NCI-H1436 (cell line): ENCODE measurements around the gene SERPINE2.

Experiments used
- DNase-seq: peaks from one replicate; lab custom pipeline; 2025; lab: John Stamatoyannopoulos, UW

The SERPINE2 gene

GRCh38 chr2:223973606-223974005 lies 65.5 kb downstream of the SERPINE2 start:
- DNase-seq = no peak

GRCh38 chr2:223972656-223973102 lies 66.4 kb downstream of the SERPINE2 start:
- DNase-seq = no peak

GRCh38 chr2:223971731-223972130 lies 67.4 kb downstream of the SERPINE2 start:
- DNase-seq = no peak

- peak; percentile 32 for DNase-seq
These were observed 68.5 kb downstream of the SERPINE2 start for GRCh38 chr2:223970343-223971128.

GRCh38 chr2:223969856-223970255 lies 69.2 kb downstream of the SERPINE2 start:
- DNase-seq = no peak

- DNase-seq = no peak
These were observed 69.8 kb downstream of the SERPINE2 start for GRCh38 chr2:223969315-223969714.

- DNase-seq = no peak
These were observed 71.1 kb downstream of the SERPINE2 start for GRCh38 chr2:223967981-223968380.

GRCh38 chr2:223959688-223960087 lies 79.4 kb downstream of the SERPINE2 start:
- DNase-seq = no peak

- peak; percentile 91 for DNase-seq
These were observed 81.8 kb downstream of the SERPINE2 start, which contains the start of gene MRPL44 for GRCh38 chr2:223957092-223957851. MRPL44 (plus strand) TSS chr2:223957463; CDS start chr2:223957473, 10 bp downstream.

- DNase-seq = no peak
These were observed 82.8 kb downstream of the SERPINE2 start for GRCh38 chr2:223956300-223956699.

- DNase-seq = no peak
These were observed 84.7 kb downstream of the SERPINE2 start for GRCh38 chr2:223954401-223954800.

- no peak for DNase-seq
These were observed 86.7 kb downstream of the SERPINE2 start for GRCh38 chr2:223952280-223952968.

- DNase-seq = no peak
These were observed 88.4 kb downstream of the SERPINE2 start for GRCh38 chr2:223950448-223951347.

GRCh38 chr2:223949241-223949840 lies 89.7 kb downstream of the SERPINE2 start:
- no peak for DNase-seq

GRCh38 chr2:223947711-223948205 lies 91.3 kb downstream of the SERPINE2 start:
- DNase-seq = no peak

- DNase-seq = no peak
These were observed 93.3 kb downstream of the SERPINE2 start for GRCh38 chr2:223945755-223946154.

- DNase-seq = peak; percentile 74
These were observed 94.2 kb downstream of the SERPINE2 start, which contains the start of gene WDFY1 for GRCh38 chr2:223944703-223945531. WDFY1 (minus strand) TSS chr2:223945335; CDS start chr2:223945284, 51 bp downstream.

- DNase-seq = no peak
These were observed 94.9 kb downstream of the SERPINE2 start for GRCh38 chr2:223944166-223944702.

- DNase-seq = no peak
These were observed 95.5 kb downstream of the SERPINE2 start for GRCh38 chr2:223943561-223944008.
